ENCODE data around the gene MAP2. TPM values are rescaled to one million over a fixed set of nuclear protein-coding genes. Genes with fewer than 3 reads are reported as not detected.

MAP2 gene
- total and polyA plus RNA-seq, 2 donors (not counting 3 experiments of a cell fraction or from before 2014, with no cell fraction given): 19.4 to 46.1 TPM

DNA sequence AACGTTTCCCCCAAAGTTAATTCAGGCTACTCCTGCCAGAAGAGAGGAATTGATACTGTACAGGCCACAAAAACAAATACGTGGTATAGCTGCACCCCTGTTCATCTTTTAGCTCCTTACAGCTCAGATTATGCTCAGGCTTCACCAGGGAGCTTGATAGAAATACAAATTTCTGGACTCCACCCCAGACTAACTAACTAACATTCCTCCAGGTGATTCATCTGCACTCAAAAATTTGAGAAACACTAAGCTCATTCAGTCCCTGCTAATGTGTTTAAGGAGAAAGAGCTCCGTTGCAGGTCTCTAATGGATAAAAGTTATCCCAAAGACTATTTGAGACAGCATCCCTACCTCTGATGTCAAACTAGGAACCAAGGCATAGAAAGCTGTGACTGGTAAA, 311.0 kb downstream of the MAP2 start:
- no peak overlapping the region for H3K4me3 ChIP-seq (replicated peaks in 1 of 3; ENCODE audit: insufficient read depth in 1 of 3, low read depth in 1 of 3, low read length in 3 of 3)
- dilution Hi-C loops (cut with MboI; ENCODE audit: extremely low pct_ligation_motif_present, low sequenced_read_pairs): no loop called here
- DNase-seq (ENCODE audit: low read depth, low spot score): no peak
- H3K79me2 ChIP-seq (ENCODE audit: control insufficient read depth, insufficient read depth, low read length): no peaks in the 10 kb centered on the region
- no peaks in the 10 kb centered on the region for H3K9me3 ChIP-seq (replicated peaks; ENCODE audit: control insufficient read depth, insufficient read depth, low read length)
- H4K20me1 ChIP-seq (replicated peaks; ENCODE audit: control insufficient read depth, extremely low read depth, insufficient read depth, low read length): no peaks in the 10 kb centered on the region
- CTCF ChIA-PET: interaction anchor here (1.0 kb wide), 1 partner anchor 464 kb away, joined by 3 read pairs; no protein-coding TSS in a partner anchor
- no peaks in the 10 kb centered on the region for H3K27me3 ChIP-seq (ENCODE audit: control insufficient read depth in 2 of 2, insufficient read depth in 2 of 2, low read length in 2 of 2)
- POLR2A ChIA-PET: no interaction called here
- H3K36me3 ChIP-seq (ENCODE audit: control insufficient read depth in 2 of 2, extremely low read depth in 1 of 2, insufficient read depth in 2 of 2, low read length in 2 of 2): no peaks in the 10 kb centered on the region
- no peak overlapping the region for H3K4me2 ChIP-seq (ENCODE audit: insufficient read depth, low read length)
- no peak overlapping the region for H2AFZ ChIP-seq (ENCODE audit: low read depth, low read length)
- no peak for FAIRE-seq
- H3K27ac ChIP-seq (ENCODE audit: insufficient read depth, low read depth, low read length): no peak overlapping the region
- BruUV-seq (replicated peaks): no TSS peak
- TF ChIP-seq POLR2AphosphoS5 (IDR thresholded peaks at IDR 0.05; ENCODE audit: insufficient read depth, low read depth, low read length) (no peak), GATA2 (IDR thresholded peaks at IDR 0.05; ENCODE audit: insufficient read depth, insufficient read length, low read depth, low read length) (no peak), JUN (IDR thresholded peaks at IDR 0.05; ENCODE audit: borderline replicate concordance, insufficient read depth, insufficient read length, low read depth) (no peak), EZH2 (IDR thresholded peaks at IDR 0.05; ENCODE audit: borderline replicate concordance, low read depth, low read length, severe bottlenecking) (no peak), POLR2A (IDR thresholded peaks at IDR 0.05; ENCODE audit: low read depth, low read length) (no peak), MYC (IDR thresholded peaks at IDR 0.05; ENCODE audit: low read depth, low read length) (no peak), FOS (IDR thresholded peaks at IDR 0.05; ENCODE audit: borderline replicate concordance, insufficient read depth, low read length) (no peak)
- TF ChIP-seq, protein P1, sequence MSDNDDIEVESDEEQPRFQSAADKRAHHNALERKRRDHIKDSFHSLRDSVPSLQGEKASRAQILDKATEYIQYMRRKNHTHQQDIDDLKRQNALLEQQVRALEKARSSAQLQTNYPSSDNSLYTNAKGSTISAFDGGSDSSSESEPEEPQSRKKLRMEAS (IDR thresholded peaks at IDR 0.05; ENCODE audit: insufficient read depth, insufficient read length): no peak
- TF ChIP-seq, protein P2, sequence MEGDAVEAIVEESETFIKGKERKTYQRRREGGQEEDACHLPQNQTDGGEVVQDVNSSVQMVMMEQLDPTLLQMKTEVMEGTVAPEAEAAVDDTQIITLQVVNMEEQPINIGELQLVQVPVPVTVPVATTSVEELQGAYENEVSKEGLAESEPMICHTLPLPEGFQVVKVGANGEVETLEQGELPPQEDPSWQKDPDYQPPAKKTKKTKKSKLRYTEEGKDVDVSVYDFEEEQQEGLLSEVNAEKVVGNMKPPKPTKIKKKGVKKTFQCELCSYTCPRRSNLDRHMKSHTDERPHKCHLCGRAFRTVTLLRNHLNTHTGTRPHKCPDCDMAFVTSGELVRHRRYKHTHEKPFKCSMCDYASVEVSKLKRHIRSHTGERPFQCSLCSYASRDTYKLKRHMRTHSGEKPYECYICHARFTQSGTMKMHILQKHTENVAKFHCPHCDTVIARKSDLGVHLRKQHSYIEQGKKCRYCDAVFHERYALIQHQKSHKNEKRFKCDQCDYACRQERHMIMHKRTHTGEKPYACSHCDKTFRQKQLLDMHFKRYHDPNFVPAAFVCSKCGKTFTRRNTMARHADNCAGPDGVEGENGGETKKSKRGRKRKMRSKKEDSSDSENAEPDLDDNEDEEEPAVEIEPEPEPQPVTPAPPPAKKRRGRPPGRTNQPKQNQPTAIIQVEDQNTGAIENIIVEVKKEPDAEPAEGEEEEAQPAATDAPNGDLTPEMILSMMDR (IDR thresholded peaks at IDR 0.05; ENCODE audit: extremely low read depth in 1 of 2, insufficient read depth in 1 of 2, low read depth in 1 of 2, low read length in 2 of 2): no peak
- intact Hi-C loops (cut with micrococcal nuclease): no loop called here
- H3K9me1 ChIP-seq (replicated peaks; ENCODE audit: control insufficient read depth, extremely low read depth, insufficient read depth, low read length): no peaks in the 10 kb centered on the region
- H3K4me1 ChIP-seq (ENCODE audit: control insufficient read depth, extremely low read depth, insufficient read depth, low read length): no peaks in the 10 kb centered on the region
- H3K9ac ChIP-seq (replicated peaks; ENCODE audit: extremely low read depth, insufficient read depth, low read length): no peak overlapping the region

Data from endothelial cell of umbilical vein (primary cell).